ENCODE measurements around the gene LAYN. TPM values are rescaled to one million over a fixed set of nuclear protein-coding genes. Genes with fewer than 3 reads are reported as not detected.
A peak's percentile ranks its signal among the peaks of the same experiment; 100 is the strongest.

Gene LAYN
- total RNA-seq, 1 donor from 2014 or later = 11.0 TPM

DNA sequence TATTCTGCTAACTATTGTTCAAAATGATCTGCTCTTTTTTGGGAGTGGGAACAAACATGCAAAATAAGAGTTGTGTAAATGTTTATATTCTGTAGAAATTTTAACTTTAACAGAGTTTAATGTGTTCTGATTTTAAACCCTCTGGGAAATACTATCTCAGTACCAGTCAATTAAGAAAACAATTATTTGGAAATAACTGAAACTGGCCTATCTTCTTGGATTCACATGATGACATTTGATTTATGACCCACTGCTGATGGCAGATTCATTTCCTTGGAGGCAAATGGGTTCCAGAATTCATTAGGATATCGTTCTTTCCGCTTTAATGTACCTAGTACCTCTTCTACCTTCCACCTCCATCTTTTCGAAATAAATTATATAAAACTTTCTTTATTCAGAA is 67.2 kb downstream of the LAYN start:
- intact Hi-C loops (cut with DNase I) = no loop called here
- no peak for DNase-seq (ENCODE audit: low spot score)
- ATAC-seq = no peak

Small RNA genes lying within 50 kb of the gene (microRNA-seq; reads per million reads assigned to microRNA genes)
- gene MIR34B (6.2 reads per million, percentile 14 among the genes with 10 or more reads in this experiment), gene MIR34C (119 reads per million, percentile 58 among the genes with 10 or more reads in this experiment)

Other genes starting within 250 kb of the LAYN start
- gene POU2AF3, start 242.2 kb upstream of the LAYN start, total RNA-seq = 3.1 TPM
- 1.2 TPM for gene POU2AF1, start 161.4 kb upstream of the LAYN start, total RNA-seq
- gene BTG4, start 28.3 kb upstream of the LAYN start, total RNA-seq = not detected
- not detected for gene HOATZ, start 25.9 kb upstream of the LAYN start, total RNA-seq
- 28.3 TPM for gene SIK2, start 61.7 kb downstream of the LAYN start, total RNA-seq
- gene PPP2R1B, start 225.7 kb downstream of the LAYN start, total RNA-seq = 37.7 TPM

All from sciatic nerve (tissue), 2 donors.